HepG2 (cell line): Measurements from ENCODE around the gene FAF2. TPM values are rescaled to one million over a fixed set of nuclear protein-coding genes. Genes with fewer than 3 reads are reported as not detected.

ENCODE experiments used
- ATAC-seq: fragments of 200-7000 bp; cut with Tn5 transposase; 3 replicates; pipeline ENCODE4 v1.9.1; 2020; ENCODE audit warnings: mild to moderate bottlenecking, moderate library complexity
- BruUV-seq: library from RNA; stranded (reverse); fragments of 400-500 nt; replicated peaks from 2 replicates; lab custom pipeline; 2021; lab: Mats Ljungman, UMichigan
- CTCF ChIA-PET: fragments of 300-600 bp; formaldehyde crosslinking; extraction: SDS; loops from one replicate; lab custom pipeline; 2021; ENCODE audit warnings: low total read pairs, inconsistent platforms, low intra/inter-chr PET ratio; lab: Yijun Ruan, JAX
- POLR2A ChIA-PET: fragments of 350-600 bp; sonication (Branson Sonifier 250); formaldehyde crosslinking; loops from one replicate; lab custom pipeline; 2020; ENCODE audit warnings: antibody characterized with exemption, inconsistent platforms; lab: Yijun Ruan, JAX
- DNase-seq: peaks from one replicate; pipeline ENCODE4 v3.0.0-alpha.2; 2015; ENCODE audit warnings: low spot score
- FAIRE-seq: peaks from 3 replicates; lab custom pipeline; 2011; peaks lifted over from hg19 to GRCh38; lab: Jason Lieb, UNC
- H2AFZ ChIP-seq: one replicate; pipeline ENCODE4 v1.6.1; 2011; ENCODE audit warnings: low read length, inconsistent platforms
- H3K27ac ChIP-seq: fragments of 300-600 bp; 3 replicates; pipeline ENCODE4 v1.8.0; 2011; ENCODE audit warnings: mixed run types, mild to moderate bottlenecking, mixed read lengths, low read length, inconsistent platforms; ENCODE audit not compliant: insufficient read depth; ENCODE audit errors: extremely low read length
- H3K27me3 ChIP-seq, 2 experiments: fragments of 200-600 bp in 1 of 2; 2 replicates in 1 of 2; 3 replicates in 1 of 2; pipeline versions ENCODE4 v1.6.0 to v1.8.0; 2011; ENCODE audit warnings: low read length in 2 of 2, mild to moderate bottlenecking in 2 of 2, moderate library complexity in 2 of 2, inconsistent platforms in 1 of 2; ENCODE audit not compliant: insufficient read depth in 2 of 2, control insufficient read depth in 1 of 2
- H3K36me3 ChIP-seq, 2 experiments: fragments of 200-600 bp in 1 of 2; replicated peaks in 1 of 2; 2 replicates in 1 of 2; 3 replicates in 1 of 2; pipeline versions ENCODE4 v1.5.1 to v1.8.0; 2011; ENCODE audit warnings: low read length in 2 of 2, inconsistent platforms in 1 of 2; ENCODE audit not compliant: insufficient read depth in 2 of 2, control insufficient read depth in 1 of 2
- H3K4me1 ChIP-seq: 2 replicates; pipeline ENCODE4 v1.5.1; 2012; ENCODE audit warnings: low read length, inconsistent platforms; ENCODE audit not compliant: insufficient read depth
- H3K4me2 ChIP-seq: 2 replicates; pipeline ENCODE4 v1.6.0; 2011; ENCODE audit warnings: low read depth, low read length, inconsistent platforms
- H3K4me3 ChIP-seq, 3 experiments: fragments of 200-600 bp in 1 of 3; sonication (generic), shearing (Covaris generic) in 1 of 3; replicated peaks in 1 of 3; 2 replicates each; pipeline ENCODE4 v1.5.1; 2011 to 2016; ENCODE audit warnings: low read length in 3 of 3, inconsistent platforms in 2 of 3, low read depth in 2 of 3, mild to moderate bottlenecking in 2 of 3, control low read depth in 1 of 3, mixed read lengths in 1 of 3; ENCODE audit not compliant: insufficient read depth in 1 of 3
- H3K79me2 ChIP-seq: one replicate; pipeline ENCODE4 v1.6.1; 2011; ENCODE audit warnings: low read length, inconsistent platforms; ENCODE audit not compliant: insufficient read depth
- H3K9ac ChIP-seq: 2 replicates; pipeline ENCODE4 v1.6.0; 2011; ENCODE audit warnings: mild to moderate bottlenecking, low read depth, low read length, inconsistent platforms; ENCODE audit not compliant: insufficient read depth
- H3K9me3 ChIP-seq: 2 replicates; pipeline ENCODE4 v1.5.1; 2012; ENCODE audit warnings: mild to moderate bottlenecking, low read length
- H4K20me1 ChIP-seq: 2 replicates; pipeline ENCODE4 v1.6.0; 2011; ENCODE audit warnings: inconsistent platforms, mild to moderate bottlenecking, low read length, moderate library complexity; ENCODE audit not compliant: insufficient read depth
- ZNF121 ChIP-seq: sonication (generic); formaldehyde crosslinking; IDR thresholded peaks from 2 replicates; pipeline ENCODE4 v1.5.0; 2020; ENCODE audit warnings: mild to moderate bottlenecking, missing genetic modification reagents
- ZNF431 ChIP-seq: sonication (generic); formaldehyde crosslinking; IDR thresholded peaks from 2 replicates; pipeline ENCODE4 v1.9.0; 2022; ENCODE audit warnings: missing genetic modification reagents, low read depth, mild to moderate bottlenecking, borderline replicate concordance
- ZNF629 ChIP-seq: sonication (generic); formaldehyde crosslinking; conservative IDR thresholded peaks from 2 replicates; pipeline ENCODE4 v1.5.0; 2020; ENCODE audit warnings: missing genetic modification reagents
- ZNF7 ChIP-seq: IDR thresholded peaks from 2 replicates; pipeline ENCODE4 v1.6.1; 2016; ENCODE audit warnings: missing biosample characterization, missing genetic modification reagents
- WGBS: methylation state at CpG from one replicate; pipeline ENCODE4 v1.1.6; 2017; ENCODE audit warnings: low lambda C conversion rate; 5-methylcytosine and 5-hydroxymethylcytosine counted together
- in situ Hi-C: cut with HindIII; loops from 2 replicates; pipeline ENCODE4 v1.10.0; 2017; ENCODE audit warnings: low pct_unique_long_range_greater_than_20kb; ENCODE audit not compliant: extremely low pct_ligation_motif_present
- intact Hi-C: fragments of 100-400 bp; cut with micrococcal nuclease; formaldehyde crosslinking; loops from one replicate; pipeline ENCODE4 v1.10.0; 2022; ENCODE audit not compliant: unreplicated experiment
- polyA plus RNA-seq, 8 experiments: library from polyadenylated mRNA; depleted of rRNA in 3 of 8; stranded (reverse) in 7 of 8; unstranded in 1 of 8; fragments of >200 nt; fragmentation: Illumina TruSeq in 4 of 8; extraction: Trizol in 4 of 8; gene quantifications; 2 replicates each; pipeline versions ENCODE4 v1.2.1 to v1.2.3, GENCODE V29; 2011 to 2016; ENCODE audit warnings: low read depth in 4 of 8, missing spikeins in 1 of 8, mixed read lengths in 1 of 8; ENCODE audit not compliant: insufficient read depth in 1 of 8
- total RNA-seq, 5 experiments: library from RNA; depleted of rRNA; stranded (reverse); fragments of >200 nt; fragmentation: Illumina TruSeq; extraction: Trizol; gene quantifications; 2 replicates each; pipeline ENCODE4 v1.2.3, GENCODE V29; 2016; ENCODE audit warnings: low read depth in 1 of 5

Gene FAF2
- total and polyA plus RNA-seq, 2 of the 13 experiments (the other 11 are each of a cell fraction or from before 2014, with no cell fraction given): 27.8 to 34.3 TPM

- no peak overlapping the region for H3K9ac ChIP-seq
- H2AFZ ChIP-seq: no peak overlapping the region
- TF ChIP-seq ZNF431 (peak; percentile 85; the same call in 1 of the 2 replicates), ZNF7 (CRISPR knock-in tag) (no peak)
- POLR2A ChIA-PET: no interaction called here
- no peak overlapping the region for H3K4me2 ChIP-seq
- intact Hi-C loops: no loop called here
- no peak for DNase-seq
- in situ Hi-C loops: no loop called here
- H3K36me3 ChIP-seq: no peaks in the 10 kb centered on the region
- FAIRE-seq: no peak
- no peak overlapping the region for H3K27ac ChIP-seq
- no peaks in the 10 kb centered on the region for H3K27me3 ChIP-seq
- BruUV-seq: no TSS peak
- no peaks in the 10 kb centered on the region for H4K20me1 ChIP-seq
- no peak for ATAC-seq
- H3K9me3 ChIP-seq: no peaks in the 10 kb centered on the region
- 33% methylated on average over 2 of the region's 2 CpGs for WGBS
- H3K79me2 ChIP-seq: no peaks in the 10 kb centered on the region
- H3K4me1 ChIP-seq: peaks cover 23% of the 10 kb centered on the region
- CTCF ChIA-PET: no interaction called here
- H3K4me3 ChIP-seq: no peak overlapping the region
These were observed 27.1 kb upstream of the FAF2 start for GRCh38 chr5:176420972-176421544.

GRCh38 chr5:176424181-176424580 lies 24.0 kb upstream of the FAF2 start:
- intact Hi-C loops (no loop called here), in situ Hi-C loops (no loop called here)
- H3K36me3 ChIP-seq: no peaks in the 10 kb centered on the region
- CTCF ChIA-PET: no interaction called here
- FAIRE-seq: no peak
- no peaks in the 10 kb centered on the region for H3K9me3 ChIP-seq
- H3K4me1 ChIP-seq: no peaks in the 10 kb centered on the region
- H3K27ac ChIP-seq: no peak overlapping the region
- no peaks in the 10 kb centered on the region for H3K27me3 ChIP-seq
- H3K4me2 ChIP-seq: no peak overlapping the region
- H4K20me1 ChIP-seq: no peaks in the 10 kb centered on the region
- no peak overlapping the region for H3K4me3 ChIP-seq
- 33% methylated on average over 3 of the region's 3 CpGs for WGBS
- no peak for ATAC-seq
- H3K79me2 ChIP-seq: no peaks in the 10 kb centered on the region
- DNase-seq: no peak
- TF ChIP-seq ZNF629 (CRISPR knock-in tag): no peak
- 0 out of 2 replicates have a peak, but pooled peaks have one; percentile 46 for TF ChIP-seq ZNF121 (CRISPR knock-in tag)
- no peak overlapping the region for H3K9ac ChIP-seq
- POLR2A ChIA-PET: interaction anchor here (0.6 kb wide), 1 partner anchor 23 kb away, joined by 3 read pairs; no protein-coding TSS in a partner anchor
- no peak overlapping the region for H2AFZ ChIP-seq
- BruUV-seq: no TSS peak
